Glutamatergic neuron (in vitro differentiated cells): ENCODE measurements around the gene GID8. TPM values are rescaled to one million over a fixed set of nuclear protein-coding genes. Genes with fewer than 3 reads are reported as not detected.

Experiments used
- DNase-seq: peaks from one replicate; pipeline ENCODE4 v3.0.0; 2022
- H3K27ac Mint-ChIP-seq: one replicate; pipeline ENCODE4 v1.8.0; 2020; ENCODE audit warnings: mild to moderate bottlenecking, mixed read lengths, inconsistent platforms; ENCODE audit not compliant: unreplicated experiment
- H3K27me3 Mint-ChIP-seq: one replicate; pipeline ENCODE4 v1.8.0; 2020; ENCODE audit warnings: mild to moderate bottlenecking, moderate library complexity, mixed read lengths, inconsistent platforms; ENCODE audit not compliant: unreplicated experiment
- H3K36me3 Mint-ChIP-seq: one replicate; pipeline ENCODE4 v1.8.0; 2020; ENCODE audit warnings: mild to moderate bottlenecking, mixed read lengths, inconsistent platforms; ENCODE audit not compliant: unreplicated experiment
- H3K4me1 Mint-ChIP-seq: one replicate; pipeline ENCODE4 v1.8.0; 2020; ENCODE audit warnings: mild to moderate bottlenecking, low read depth, mixed read lengths, inconsistent platforms; ENCODE audit not compliant: unreplicated experiment
- H3K4me3 Mint-ChIP-seq: one replicate; pipeline ENCODE4 v1.8.0; 2020; ENCODE audit warnings: mild to moderate bottlenecking, mixed read lengths, inconsistent platforms; ENCODE audit not compliant: unreplicated experiment
- H3K9me3 Mint-ChIP-seq: one replicate; pipeline ENCODE4 v1.8.0; 2020; ENCODE audit warnings: mild to moderate bottlenecking, moderate library complexity, mixed read lengths, inconsistent platforms; ENCODE audit not compliant: unreplicated experiment
- total RNA-seq: library from RNA; stranded (reverse); fragmentation: NEBNext Ultra II Directional; extraction: Animal tissue kit (Norgen Biotek cat#: 25700); gene quantifications from one replicate; pipeline ENCODE4 v1.2.1, GENCODE V29; 2021; ENCODE audit not compliant: unreplicated experiment
- TF ChIP-seq, protein P1 (sequence below): fragments of 200-600 bp; sonication (generic); IDR thresholded peaks from one replicate; pipeline ENCODE4 v1.5.0; 2021; ENCODE audit not compliant: partially characterized antibody, unreplicated experiment

The GID8 gene
- total RNA-seq, 1 donor from 2014 or later, result 57.8 TPM

GRCh38 chr20:62967628-62968351 is 29.8 kb downstream of the GID8 start:
- no peak overlapping the region for H3K27ac Mint-ChIP-seq
- DNase-seq, result no peak
- peaks cover 7% of the 10 kb centered on the region for H3K27me3 Mint-ChIP-seq
- H3K4me3 Mint-ChIP-seq, result no peak overlapping the region
- TF ChIP-seq, protein P1, sequence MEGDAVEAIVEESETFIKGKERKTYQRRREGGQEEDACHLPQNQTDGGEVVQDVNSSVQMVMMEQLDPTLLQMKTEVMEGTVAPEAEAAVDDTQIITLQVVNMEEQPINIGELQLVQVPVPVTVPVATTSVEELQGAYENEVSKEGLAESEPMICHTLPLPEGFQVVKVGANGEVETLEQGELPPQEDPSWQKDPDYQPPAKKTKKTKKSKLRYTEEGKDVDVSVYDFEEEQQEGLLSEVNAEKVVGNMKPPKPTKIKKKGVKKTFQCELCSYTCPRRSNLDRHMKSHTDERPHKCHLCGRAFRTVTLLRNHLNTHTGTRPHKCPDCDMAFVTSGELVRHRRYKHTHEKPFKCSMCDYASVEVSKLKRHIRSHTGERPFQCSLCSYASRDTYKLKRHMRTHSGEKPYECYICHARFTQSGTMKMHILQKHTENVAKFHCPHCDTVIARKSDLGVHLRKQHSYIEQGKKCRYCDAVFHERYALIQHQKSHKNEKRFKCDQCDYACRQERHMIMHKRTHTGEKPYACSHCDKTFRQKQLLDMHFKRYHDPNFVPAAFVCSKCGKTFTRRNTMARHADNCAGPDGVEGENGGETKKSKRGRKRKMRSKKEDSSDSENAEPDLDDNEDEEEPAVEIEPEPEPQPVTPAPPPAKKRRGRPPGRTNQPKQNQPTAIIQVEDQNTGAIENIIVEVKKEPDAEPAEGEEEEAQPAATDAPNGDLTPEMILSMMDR, result no peak
- peaks cover 11% of the 10 kb centered on the region for H3K4me1 Mint-ChIP-seq
- H3K9me3 Mint-ChIP-seq, result peaks cover 7% of the 10 kb centered on the region
- H3K36me3 Mint-ChIP-seq, result no peaks in the 10 kb centered on the region

GRCh38 chr20:62968378-62969178 is 30.6 kb downstream of the GID8 start:
- H3K27ac Mint-ChIP-seq, result no peak overlapping the region
- no peak for DNase-seq
- H3K36me3 Mint-ChIP-seq, result no peaks in the 10 kb centered on the region
- TF ChIP-seq, protein P1, result no peak
- no peak overlapping the region for H3K4me3 Mint-ChIP-seq
- H3K27me3 Mint-ChIP-seq, result peaks cover 7% of the 10 kb centered on the region
- peaks cover 11% of the 10 kb centered on the region for H3K4me1 Mint-ChIP-seq
- H3K9me3 Mint-ChIP-seq, result peaks cover 7% of the 10 kb centered on the region

GRCh38 chr20:62969179-62969760 is 31.3 kb downstream of the GID8 start:
- Mint-ChIP-seq H3K27ac (no peak overlapping the region), H3K4me1 (peaks cover 11% of the 10 kb centered on the region)

GRCh38 chr20:62969939-62970306 is 32.0 kb downstream of the GID8 start:
- Mint-ChIP-seq H3K4me3 (no peak overlapping the region), H3K36me3 (no peaks in the 10 kb centered on the region), H3K27ac (no peak overlapping the region), H3K9me3 (peaks cover 7% of the 10 kb centered on the region), H3K4me1 (peaks cover 13% of the 10 kb centered on the region), H3K27me3 (peaks cover 7% of the 10 kb centered on the region)
- TF ChIP-seq, protein P1, result no peak
- DNase-seq, result no peak

More at GRCh38 chr20:62969179-62969760, 31.3 kb downstream of the GID8 start:
- TF ChIP-seq, protein P1, result no peak
- peaks cover 7% of the 10 kb centered on the region for H3K9me3 Mint-ChIP-seq
- no peak overlapping the region for H3K4me3 Mint-ChIP-seq
- peaks cover 7% of the 10 kb centered on the region for H3K27me3 Mint-ChIP-seq
- no peaks in the 10 kb centered on the region for H3K36me3 Mint-ChIP-seq
- DNase-seq, result no peak
